Keratinocyte (primary cell): ENCODE results near the gene KRTAP5-10.

Experiments used
- EZH2 ChIP-seq: IDR thresholded peaks from one replicate; pipeline ENCODE4 v1.6.1; 2012; ENCODE audit warnings: inconsistent platforms, mild to moderate bottlenecking, low read length, moderate library complexity
- TF ChIP-seq, protein P1 (sequence below), 3 experiments: IDR thresholded peaks in 1 of 3; conservative IDR thresholded peaks in 1 of 3; optimal IDR thresholded peaks in 1 of 3; 2 replicates in 2 of 3; 3 replicates in 1 of 3; pipeline versions ENCODE3 to v1.5.1; 2011; ENCODE audit warnings: low read length in 3 of 3, mild to moderate bottlenecking in 3 of 3, moderate library complexity in 2 of 3, control low read depth in 1 of 3, inconsistent platforms in 1 of 3; ENCODE audit not compliant: insufficient read depth in 2 of 3; ENCODE audit errors: extremely low read depth in 1 of 3

DNA sequence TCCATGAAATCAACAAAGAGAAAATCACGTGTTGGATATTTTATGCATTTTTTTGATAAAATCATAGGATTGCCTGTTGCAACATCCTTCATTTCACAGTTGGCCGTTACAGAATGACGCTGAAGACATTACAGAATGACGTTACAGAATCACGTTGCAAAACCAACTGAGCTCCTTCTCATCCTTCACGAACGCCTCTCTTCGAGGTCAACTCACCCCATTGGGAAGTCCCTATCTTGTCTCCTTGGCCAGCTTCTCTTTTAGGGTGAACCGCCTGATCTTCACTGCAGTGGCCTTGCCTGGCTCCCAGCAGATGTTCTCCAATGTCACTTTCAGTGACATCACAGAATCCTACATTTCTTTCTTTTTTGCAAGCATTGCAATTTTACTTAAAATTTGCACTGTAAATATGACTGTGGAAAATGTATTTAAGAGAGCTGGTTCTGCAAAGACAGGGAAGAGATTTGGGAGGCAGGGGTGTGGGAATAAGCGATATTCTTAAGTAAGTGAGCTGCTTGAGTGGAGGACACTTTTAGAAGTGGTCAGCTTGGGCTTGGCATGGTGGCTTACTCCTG, 33.2 kb upstream of the KRTAP5-10 start:
- TF ChIP-seq, protein P1, sequence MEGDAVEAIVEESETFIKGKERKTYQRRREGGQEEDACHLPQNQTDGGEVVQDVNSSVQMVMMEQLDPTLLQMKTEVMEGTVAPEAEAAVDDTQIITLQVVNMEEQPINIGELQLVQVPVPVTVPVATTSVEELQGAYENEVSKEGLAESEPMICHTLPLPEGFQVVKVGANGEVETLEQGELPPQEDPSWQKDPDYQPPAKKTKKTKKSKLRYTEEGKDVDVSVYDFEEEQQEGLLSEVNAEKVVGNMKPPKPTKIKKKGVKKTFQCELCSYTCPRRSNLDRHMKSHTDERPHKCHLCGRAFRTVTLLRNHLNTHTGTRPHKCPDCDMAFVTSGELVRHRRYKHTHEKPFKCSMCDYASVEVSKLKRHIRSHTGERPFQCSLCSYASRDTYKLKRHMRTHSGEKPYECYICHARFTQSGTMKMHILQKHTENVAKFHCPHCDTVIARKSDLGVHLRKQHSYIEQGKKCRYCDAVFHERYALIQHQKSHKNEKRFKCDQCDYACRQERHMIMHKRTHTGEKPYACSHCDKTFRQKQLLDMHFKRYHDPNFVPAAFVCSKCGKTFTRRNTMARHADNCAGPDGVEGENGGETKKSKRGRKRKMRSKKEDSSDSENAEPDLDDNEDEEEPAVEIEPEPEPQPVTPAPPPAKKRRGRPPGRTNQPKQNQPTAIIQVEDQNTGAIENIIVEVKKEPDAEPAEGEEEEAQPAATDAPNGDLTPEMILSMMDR (optimal IDR thresholded peaks at IDR 0.05 in 1 of 3, IDR thresholded peaks at IDR 0.05 in 1 of 3, conservative IDR thresholded peaks at IDR 0.05 in 1 of 3; ENCODE audit: extremely low read depth in 1 of 3, insufficient read depth in 2 of 3, low read length in 3 of 3), result no peak
- no peak for TF ChIP-seq EZH2
